HepG2 (cell line): Measurements from ENCODE around the gene RELL1. TPM values are rescaled to one million over a fixed set of nuclear protein-coding genes. Genes with fewer than 3 reads are reported as not detected.

Experiments used
- ATF7-NPFF ChIP-seq: sonication (generic); formaldehyde crosslinking; IDR thresholded peaks from 2 replicates; pipeline ENCODE4 v1.8.1; 2023; ENCODE audit warnings: mild to moderate bottlenecking, low read depth, missing genetic modification reagents, moderate library complexity
- IRF2 ChIP-seq: IDR thresholded peaks from 2 replicates; pipeline ENCODE4 v1.6.1; 2018; ENCODE audit warnings: missing genetic modification reagents, missing compliant biosample characterization
- MIER2 ChIP-seq: IDR thresholded peaks from 2 replicates; pipeline ENCODE4 v1.6.1; 2016; ENCODE audit warnings: missing biosample characterization, missing genetic modification reagents
- NKX3-1 ChIP-seq: sonication (generic); formaldehyde crosslinking; IDR thresholded peaks from 2 replicates; pipeline ENCODE4 v1.5.0; 2020; ENCODE audit warnings: missing genetic modification reagents
- RELA ChIP-seq: sonication (generic); formaldehyde crosslinking; IDR thresholded peaks from 2 replicates; pipeline ENCODE4 v1.4.0; 2020; ENCODE audit warnings: missing genetic modification reagents
- RERE ChIP-seq: IDR thresholded peaks from 2 replicates; pipeline ENCODE4 v1.6.1; 2016; ENCODE audit warnings: low read depth, missing genetic modification reagents, missing compliant biosample characterization
- TRIM24 ChIP-seq: sonication (generic); formaldehyde crosslinking; IDR thresholded peaks from 2 replicates; pipeline ENCODE4 v1.8.0; 2022; ENCODE audit warnings: mild to moderate bottlenecking, missing genetic modification reagents
- ZKSCAN5 ChIP-seq: sonication (generic); formaldehyde crosslinking; IDR thresholded peaks from 2 replicates; pipeline ENCODE4 v1.5.1; 2020; ENCODE audit warnings: mild to moderate bottlenecking, missing genetic modification reagents
- ZNF205 ChIP-seq: IDR thresholded peaks from 2 replicates; pipeline ENCODE4 v1.6.1; 2018; ENCODE audit warnings: missing biosample characterization, missing genetic modification reagents
- ZNF225 ChIP-seq: sonication (generic); formaldehyde crosslinking; IDR thresholded peaks from 2 replicates; pipeline ENCODE4 v1.4.0; 2020; ENCODE audit warnings: mild to moderate bottlenecking, missing genetic modification reagents
- ZNF263 ChIP-seq: sonication (generic); formaldehyde crosslinking; IDR thresholded peaks from 2 replicates; pipeline ENCODE4 v1.4.0; 2020; ENCODE audit warnings: missing genetic modification reagents
- polyA plus RNA-seq, 8 experiments: library from polyadenylated mRNA; depleted of rRNA in 3 of 8; stranded (reverse) in 7 of 8; unstranded in 1 of 8; fragments of >200 nt; fragmentation: Illumina TruSeq in 4 of 8; extraction: Trizol in 4 of 8; gene quantifications; 2 replicates each; pipeline versions ENCODE4 v1.2.1 to v1.2.3, GENCODE V29; 2011 to 2016; ENCODE audit warnings: low read depth in 4 of 8, missing spikeins in 1 of 8, mixed read lengths in 1 of 8; ENCODE audit not compliant: insufficient read depth in 1 of 8
- total RNA-seq, 5 experiments: library from RNA; depleted of rRNA; stranded (reverse); fragments of >200 nt; fragmentation: Illumina TruSeq; extraction: Trizol; gene quantifications; 2 replicates each; pipeline ENCODE4 v1.2.3, GENCODE V29; 2016; ENCODE audit warnings: low read depth in 1 of 5

The RELL1 gene
- total and polyA plus RNA-seq, 2 of the 13 experiments (the other 11 are each of a cell fraction or from before 2014, with no cell fraction given): 8.4 to 58.4 TPM

DNA sequence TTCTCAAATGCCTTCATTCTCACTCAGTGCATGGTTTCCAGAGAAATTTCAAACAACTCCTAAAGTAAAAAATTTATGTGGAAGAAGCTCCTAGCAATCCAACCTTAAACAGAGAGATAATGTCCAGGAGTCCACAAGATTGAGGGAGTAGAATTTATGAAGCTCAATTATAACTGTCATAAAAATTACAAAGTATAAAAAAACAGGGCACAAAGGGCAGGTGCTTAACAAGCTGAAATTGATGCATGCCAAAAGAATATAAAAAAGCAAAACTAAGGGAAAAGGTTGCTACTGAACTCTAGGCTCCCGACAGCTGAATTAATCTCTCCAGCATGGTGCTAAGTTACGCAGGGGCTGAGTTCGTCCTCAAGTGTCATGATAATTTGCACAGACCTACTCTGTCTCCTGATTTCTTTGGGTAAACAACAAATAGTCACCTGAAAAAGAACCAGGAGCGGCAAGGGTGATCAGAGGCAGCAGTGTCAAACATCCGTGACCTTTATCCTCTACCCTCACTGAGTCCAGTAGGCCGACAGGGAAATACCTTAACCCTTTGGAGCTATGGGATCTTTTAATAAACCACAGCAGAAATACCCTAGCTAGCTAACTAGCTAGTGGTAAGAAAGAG lies 47.2 kb upstream of the RELL1 start (continued):
- peak; percentile 42; the same call in 1 of the 2 replicates for TF ChIP-seq RERE (CRISPR knock-in tag)
- TF ChIP-seq ZKSCAN5: no peak
- TF ChIP-seq RELA (CRISPR knock-in tag): no peak
- TF ChIP-seq ZNF205: peak; percentile 53
- TF ChIP-seq MIER2 (CRISPR knock-in tag): 0 out of 2 replicates have a peak, but pooled peaks have one; percentile 28
- no peak for TF ChIP-seq ZNF225
- no peak for TF ChIP-seq ZNF263 (CRISPR knock-in tag)
- TF ChIP-seq TRIM24 (CRISPR knock-in tag): no peak
- TF ChIP-seq IRF2 (CRISPR knock-in tag): peak; percentile 20; the same call in 1 of the 2 replicates
- TF ChIP-seq NKX3-1 (CRISPR knock-in tag): no peak
- no peak for TF ChIP-seq ATF7-NPFF
- TF ChIP-seq, all 625 proteins: peak for 111
